ENCODE measurements around the gene RBM17. TPM values are rescaled to one million over a fixed set of nuclear protein-coding genes. Genes with fewer than 3 reads are reported as not detected.

Gene RBM17
- total and polyA plus RNA-seq, 2 of the 13 experiments (the other 11 are each of a cell fraction or from before 2014, with no cell fraction given): 30.7 to 77.5 TPM

GRCh38 chr10:6095810-6096570 is 7.2 kb downstream of the RBM17 start (continued):
- TF ChIP-seq E2F5 (CRISPR knock-in tag; conservative IDR thresholded peaks at IDR 0.05): no peak
- no peak for TF ChIP-seq PATZ1 (CRISPR knock-in tag; IDR thresholded peaks at IDR 0.05)
- TF ChIP-seq SRY (CRISPR knock-in tag; IDR thresholded peaks at IDR 0.05): no peak
- no peak for TF ChIP-seq ZNF7 (CRISPR knock-in tag; IDR thresholded peaks at IDR 0.05)
- no peak for TF ChIP-seq ZNF124 (CRISPR knock-in tag; IDR thresholded peaks at IDR 0.05)
- TF ChIP-seq ZNF83 (CRISPR knock-in tag; IDR thresholded peaks at IDR 0.05; ENCODE audit: borderline replicate concordance): no peak
- TF ChIP-seq STAG1 (CRISPR knock-in tag; IDR thresholded peaks at IDR 0.05): no peak

GRCh38 chr10:6097063-6097462 is 8.2 kb downstream of the RBM17 start:
- DNase-seq (ENCODE audit: low spot score) (no peak), FAIRE-seq (no peak), ATAC-seq (no peak)
- in situ Hi-C loops (cut with HindIII; ENCODE audit: extremely low pct_ligation_motif_present, low pct_unique_long_range_greater_than_20kb): no loop called here
- intact Hi-C loops (cut with micrococcal nuclease; ENCODE audit: unreplicated experiment): no loop called here
- 97% methylated on average over 5 of the region's 5 CpGs for WGBS (ENCODE audit: low lambda C conversion rate)
- BruUV-seq (replicated peaks): no TSS peak
- POLR2A ChIA-PET: no interaction called here
- Histone ChIP-seq H3K27me3 (ENCODE audit: control insufficient read depth in 1 of 2, insufficient read depth in 2 of 2, low read length in 2 of 2) (no peaks in the 10 kb centered on the region), H3K9ac (ENCODE audit: insufficient read depth, low read depth, low read length) (no peak overlapping the region), H3K9me3 (ENCODE audit: low read length) (no peaks in the 10 kb centered on the region), H3K79me2 (ENCODE audit: insufficient read depth, low read length) (peaks cover 62% of the 10 kb centered on the region), H3K4me2 (ENCODE audit: low read depth, low read length) (no peak overlapping the region), H3K4me3 (replicated peaks in 1 of 3; ENCODE audit: insufficient read depth in 1 of 3, low read depth in 2 of 3, low read length in 3 of 3) (no peak overlapping the region), H2AFZ (ENCODE audit: low read length) (no peak overlapping the region), H4K20me1 (ENCODE audit: insufficient read depth, low read length) (peaks cover 18% of the 10 kb centered on the region), H3K27ac (ENCODE audit: extremely low read length, insufficient read depth, low read length) (no peak overlapping the region), H3K36me3 (replicated peaks in 1 of 2; ENCODE audit: control insufficient read depth in 1 of 2, insufficient read depth in 2 of 2, low read length in 2 of 2) (peaks cover 11 to 42% of the 10 kb centered on the region in 2 experiments), H3K4me1 (ENCODE audit: insufficient read depth, low read length) (peaks cover 6% of the 10 kb centered on the region; the same call in 1 of the 2 replicates)
- CTCF ChIA-PET (ENCODE audit: low intra/inter-chr PET ratio, low total read pairs): no interaction called here
- TF ChIP-seq ZNF616 (CRISPR knock-in tag; IDR thresholded peaks at IDR 0.05; ENCODE audit: low read depth) (no peak), TIGD3 (CRISPR knock-in tag; IDR thresholded peaks at IDR 0.05; ENCODE audit: borderline replicate concordance) (no peak), GATA4 (IDR thresholded peaks at IDR 0.05; ENCODE audit: borderline replicate concordance, low read depth) (no peak), CENPT (CRISPR knock-in tag; IDR thresholded peaks at IDR 0.05; ENCODE audit: low read depth) (no peak), ZNF557 (CRISPR knock-in tag; IDR thresholded peaks at IDR 0.05) (no peak), MATR3 (CRISPR knock-in tag; IDR thresholded peaks at IDR 0.05) (no peak), ZNF619 (CRISPR knock-in tag; IDR thresholded peaks at IDR 0.05) (no peak), TBX2 (CRISPR knock-in tag; IDR thresholded peaks at IDR 0.05; ENCODE audit: borderline replicate concordance) (no peak), KLF12 (CRISPR knock-in tag; IDR thresholded peaks at IDR 0.05; ENCODE audit: borderline replicate concordance) (no peak), HNRNPH1 (optimal IDR thresholded peaks at IDR 0.05; ENCODE audit: low read depth, low read length) (no peak), ZMAT3 (CRISPR knock-in tag; conservative IDR thresholded peaks at IDR 0.05) (no peak), CREB3 (CRISPR knock-in tag; IDR thresholded peaks at IDR 0.05) (no peak), MBD4 (IDR thresholded peaks at IDR 0.05; ENCODE audit: borderline replicate concordance, low read length) (no peak)

Measured in HepG2 (cell line).